Right lobe of liver (tissue), 4 donors: ENCODE data around the gene CASZ1.

Experiments
- CTCF ChIP-seq, 4 donors: fragments of 200-600 bp in 3 of 4; fragments of 450-650 bp in 1 of 4; IDR thresholded peaks; one replicate each; pipeline versions ENCODE4 v1.5.1 to v1.8.0; 2016 to 2022; ENCODE audit warnings: antibody characterized with exemption in 4 of 4, mild to moderate bottlenecking in 2 of 4
- POLR2A ChIP-seq: fragments of 450-650 bp; IDR thresholded peaks from one replicate; pipeline ENCODE4 v1.6.1; 2017; ENCODE audit warnings: antibody characterized with exemption, mild to moderate bottlenecking
- donor health status: DM: no; HTN: no; CAD: no.
- donor health status: DM: no; HTN: no; CAD: no.
- donor health status: DM: no; HTN: yes; CAD: no.

GRCh38 chr1:10682449-10683309, 113.8 kb downstream of the CASZ1 start:
- no peak for TF ChIP-seq CTCF (IDR thresholded peaks at IDR 0.05)
- no peak for TF ChIP-seq POLR2A
